Measurements from ENCODE around the gene IFNE. TPM values are rescaled to one million over a fixed set of nuclear protein-coding genes. Genes with fewer than 3 reads are reported as not detected.

Gene IFNE
- total RNA-seq, 1 experiment from 2014 or later, result 0.96 TPM

- Histone ChIP-seq H3K27me3 (ENCODE audit: insufficient read depth, low read length) (no peaks in the 10 kb centered on the region), H3K27ac (ENCODE audit: low read depth, low read length) (no peak overlapping the region), H3K36me3 (ENCODE audit: control insufficient read depth in 1 of 2, insufficient read depth in 2 of 2, low read length in 2 of 2) (no peaks in the 10 kb centered on the region), H3K4me3 (replicated peaks in 1 of 2; ENCODE audit: low read depth in 1 of 2, low read length in 2 of 2) (no peak overlapping the region), H3K4me1 (ENCODE audit: control insufficient read depth in 1 of 2, insufficient read depth in 2 of 2, low read length in 2 of 2) (no peaks in the 10 kb centered on the region), H4K20me1 (ENCODE audit: insufficient read depth) (no peaks in the 10 kb centered on the region), H3K9me3 (ENCODE audit: control insufficient read depth in 1 of 2, insufficient read depth in 1 of 2, low read depth in 1 of 2, low read length in 2 of 2) (no peaks in the 10 kb centered on the region), H3K9ac (ENCODE audit: low read length) (no peak overlapping the region), H3K79me2 (ENCODE audit: insufficient read depth, low read length) (no peaks in the 10 kb centered on the region), H3K4me2 (ENCODE audit: low read length) (no peak overlapping the region), H2AFZ (ENCODE audit: low read depth, low read length, poor library complexity, severe bottlenecking) (no peak overlapping the region), H3K9me2 (ENCODE audit: insufficient read depth) (no peaks in the 10 kb centered on the region)
- BruUV-seq (replicated peaks), result no TSS peak
- no peak for DNase-seq (ENCODE audit: low read depth, low spot score)
- ChIA-PET CTCF (interaction anchor here (1.5 kb wide), 1 partner anchor 10 kb away, joined by 4 read pairs; no protein-coding TSS in a partner anchor), POLR2A (no interaction called here), RAD21 (ENCODE audit: low non-redundant PET in 1 of 2, low total read pairs in 2 of 2, uncharacterized antibody in 2 of 2, unreplicated experiment in 2 of 2) (no interaction called here)
- intact Hi-C loops (cut with micrococcal nuclease), result no loop called here
- TF ChIP-seq ZFX (IDR thresholded peaks at IDR 0.05) (no peak), POLR2A (IDR thresholded peaks at IDR 0.05; ENCODE audit: borderline replicate concordance, extremely low read depth, insufficient read depth, insufficient read length) (no peak), ZNF274 (IDR thresholded peaks at IDR 0.05; ENCODE audit: low read depth, low read length) (no peak), FOSL1 (IDR thresholded peaks at IDR 0.05; ENCODE audit: low read depth) (no peak), YY1 (IDR thresholded peaks at IDR 0.05; ENCODE audit: extremely low read depth, insufficient replicate concordance, low read depth, low read length) (no peak), EZH2phosphoT487 (IDR thresholded peaks at IDR 0.05; ENCODE audit: borderline replicate concordance) (no peak), SP1 (IDR thresholded peaks at IDR 0.05; ENCODE audit: low read depth) (no peak), POLR2AphosphoS5 (IDR thresholded peaks at IDR 0.05; ENCODE audit: low read depth, low read length) (no peak), SIN3A (IDR thresholded peaks at IDR 0.05; ENCODE audit: low read depth) (no peak), ATF3 (IDR thresholded peaks at IDR 0.05) (no peak), CTCF (IDR thresholded peaks at IDR 0.05 in 2 of 3, conservative IDR thresholded peaks at IDR 0.05 in 1 of 3; ENCODE audit: borderline replicate concordance in 1 of 3, insufficient read depth in 1 of 3, low read depth in 2 of 3, low read length in 2 of 3) (no peak), CEBPB (IDR thresholded peaks at IDR 0.05; ENCODE audit: low read depth) (no peak), EZH2 (IDR thresholded peaks at IDR 0.05) (no peak), ELF1 (IDR thresholded peaks at IDR 0.05; ENCODE audit: borderline replicate concordance, low read depth) (no peak), SRF (IDR thresholded peaks at IDR 0.05; ENCODE audit: low read depth) (no peak)
- TF ChIP-seq, protein P1, sequence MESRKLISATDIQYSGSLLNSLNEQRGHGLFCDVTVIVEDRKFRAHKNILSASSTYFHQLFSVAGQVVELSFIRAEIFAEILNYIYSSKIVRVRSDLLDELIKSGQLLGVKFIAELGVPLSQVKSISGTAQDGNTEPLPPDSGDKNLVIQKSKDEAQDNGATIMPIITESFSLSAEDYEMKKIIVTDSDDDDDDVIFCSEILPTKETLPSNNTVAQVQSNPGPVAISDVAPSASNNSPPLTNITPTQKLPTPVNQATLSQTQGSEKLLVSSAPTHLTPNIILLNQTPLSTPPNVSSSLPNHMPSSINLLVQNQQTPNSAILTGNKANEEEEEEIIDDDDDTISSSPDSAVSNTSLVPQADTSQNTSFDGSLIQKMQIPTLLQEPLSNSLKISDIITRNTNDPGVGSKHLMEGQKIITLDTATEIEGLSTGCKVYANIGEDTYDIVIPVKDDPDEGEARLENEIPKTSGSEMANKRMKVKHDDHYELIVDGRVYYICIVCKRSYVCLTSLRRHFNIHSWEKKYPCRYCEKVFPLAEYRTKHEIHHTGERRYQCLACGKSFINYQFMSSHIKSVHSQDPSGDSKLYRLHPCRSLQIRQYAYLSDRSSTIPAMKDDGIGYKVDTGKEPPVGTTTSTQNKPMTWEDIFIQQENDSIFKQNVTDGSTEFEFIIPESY (IDR thresholded peaks at IDR 0.05; ENCODE audit: extremely low read depth, insufficient replicate concordance, low read length), result no peak
- TF ChIP-seq, protein P2, sequence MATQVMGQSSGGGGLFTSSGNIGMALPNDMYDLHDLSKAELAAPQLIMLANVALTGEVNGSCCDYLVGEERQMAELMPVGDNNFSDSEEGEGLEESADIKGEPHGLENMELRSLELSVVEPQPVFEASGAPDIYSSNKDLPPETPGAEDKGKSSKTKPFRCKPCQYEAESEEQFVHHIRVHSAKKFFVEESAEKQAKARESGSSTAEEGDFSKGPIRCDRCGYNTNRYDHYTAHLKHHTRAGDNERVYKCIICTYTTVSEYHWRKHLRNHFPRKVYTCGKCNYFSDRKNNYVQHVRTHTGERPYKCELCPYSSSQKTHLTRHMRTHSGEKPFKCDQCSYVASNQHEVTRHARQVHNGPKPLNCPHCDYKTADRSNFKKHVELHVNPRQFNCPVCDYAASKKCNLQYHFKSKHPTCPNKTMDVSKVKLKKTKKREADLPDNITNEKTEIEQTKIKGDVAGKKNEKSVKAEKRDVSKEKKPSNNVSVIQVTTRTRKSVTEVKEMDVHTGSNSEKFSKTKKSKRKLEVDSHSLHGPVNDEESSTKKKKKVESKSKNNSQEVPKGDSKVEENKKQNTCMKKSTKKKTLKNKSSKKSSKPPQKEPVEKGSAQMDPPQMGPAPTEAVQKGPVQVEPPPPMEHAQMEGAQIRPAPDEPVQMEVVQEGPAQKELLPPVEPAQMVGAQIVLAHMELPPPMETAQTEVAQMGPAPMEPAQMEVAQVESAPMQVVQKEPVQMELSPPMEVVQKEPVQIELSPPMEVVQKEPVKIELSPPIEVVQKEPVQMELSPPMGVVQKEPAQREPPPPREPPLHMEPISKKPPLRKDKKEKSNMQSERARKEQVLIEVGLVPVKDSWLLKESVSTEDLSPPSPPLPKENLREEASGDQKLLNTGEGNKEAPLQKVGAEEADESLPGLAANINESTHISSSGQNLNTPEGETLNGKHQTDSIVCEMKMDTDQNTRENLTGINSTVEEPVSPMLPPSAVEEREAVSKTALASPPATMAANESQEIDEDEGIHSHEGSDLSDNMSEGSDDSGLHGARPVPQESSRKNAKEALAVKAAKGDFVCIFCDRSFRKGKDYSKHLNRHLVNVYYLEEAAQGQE (IDR thresholded peaks at IDR 0.05; ENCODE audit: low read depth), result no peak
- no peak for ATAC-seq
Observed at GRCh38 chr9:21443849-21444625, 38.1 kb downstream of the IFNE start.

All from HCT116 (cell line).